Activated CD4-positive, alpha-beta T cell treated with anti-CD3 and anti-CD28 coated beads, Interleukin-2, amount 10 ng/mL, durations not matched to agents 24 days and 14 days (primary cell): Measurements from ENCODE around the gene TGFBI. TPM values are rescaled to one million over a fixed set of nuclear protein-coding genes. Genes with fewer than 3 reads are reported as not detected.

Experiments
- DNase-seq: peaks from one replicate; pipeline ENCODE4 v3.0.0; 2022
- H3K27ac Mint-ChIP-seq: one replicate; pipeline ENCODE4 v1.8.0; 2022; ENCODE audit warnings: mild to moderate bottlenecking, mixed read lengths
- H3K27me3 Mint-ChIP-seq: one replicate; pipeline ENCODE4 v1.8.0; 2022; ENCODE audit warnings: mixed read lengths
- H3K36me3 Mint-ChIP-seq: one replicate; pipeline ENCODE4 v1.8.0; 2022; ENCODE audit warnings: low read depth, mild to moderate bottlenecking, mixed read lengths
- H3K4me1 Mint-ChIP-seq: one replicate; pipeline ENCODE4 v1.8.0; 2021; ENCODE audit warnings: mixed read lengths
- H3K4me3 Mint-ChIP-seq: one replicate; pipeline ENCODE4 v1.8.0; 2022; ENCODE audit warnings: mild to moderate bottlenecking, moderate library complexity, mixed read lengths
- H3K9me3 Mint-ChIP-seq: one replicate; pipeline ENCODE4 v1.8.0; 2021; ENCODE audit warnings: mixed read lengths
- intact Hi-C: fragments of 100-400 bp; cut with micrococcal nuclease; formaldehyde crosslinking; loops from one replicate; pipeline ENCODE4 v1.15.1; 2023
- total RNA-seq: library from RNA; stranded (reverse); gene quantifications from 2 replicates; pipeline ENCODE4 v1.2.3, GENCODE V29; 2022

Gene TGFBI
- total RNA-seq = not detected in 2 replicates

DNA sequence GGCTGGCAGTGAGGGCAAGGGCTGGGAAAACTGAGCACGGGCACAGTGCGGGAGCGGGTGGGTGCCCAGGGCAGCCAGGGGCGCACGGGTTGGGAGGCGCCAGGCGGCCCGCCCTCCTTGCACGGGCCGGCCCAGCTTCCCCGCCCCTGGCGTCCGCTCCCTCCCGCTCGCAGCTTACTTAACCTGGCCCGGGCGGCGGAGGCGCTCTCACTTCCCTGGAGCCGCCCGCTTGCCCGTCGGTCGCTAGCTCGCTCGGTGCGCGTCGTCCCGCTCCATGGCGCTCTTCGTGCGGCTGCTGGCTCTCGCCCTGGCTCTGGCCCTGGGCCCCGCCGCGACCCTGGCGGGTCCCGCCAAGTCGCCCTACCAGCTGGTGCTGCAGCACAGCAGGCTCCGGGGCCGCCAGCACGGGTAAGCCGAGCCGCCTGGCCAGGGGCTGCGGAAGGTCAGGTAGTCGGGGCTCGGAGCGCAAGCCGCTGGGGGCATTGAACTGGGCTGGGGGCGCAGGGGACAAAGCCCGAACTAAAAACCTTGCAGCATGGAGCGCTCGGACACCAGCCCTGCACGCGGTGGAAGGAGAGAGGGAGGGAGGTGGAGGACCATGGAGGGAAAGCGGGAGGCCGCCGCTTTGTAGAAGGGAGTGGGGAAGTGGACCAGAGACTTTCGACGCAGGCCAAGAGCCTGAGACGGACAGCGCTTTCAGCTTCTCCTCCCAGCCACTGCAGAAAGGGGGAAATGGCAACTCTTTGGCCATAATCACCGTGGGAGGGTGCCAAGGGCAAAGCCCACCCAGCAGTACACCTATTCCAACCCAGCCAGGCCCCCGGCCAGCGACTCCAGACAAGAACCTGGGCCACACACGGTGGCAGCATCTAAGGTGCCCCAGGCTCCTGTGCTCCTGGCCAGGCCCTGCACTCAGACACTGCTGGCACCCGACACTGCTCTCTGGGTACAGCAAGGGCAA lies at the start of gene TGFBI:
TGFBI (plus strand) TSS at position 207 of the 961 bp plus-strand sequence; CDS start at position 275, 68 bp downstream.
- DNase-seq = no peak
- no peak within 1 kb of the TSS for H3K4me3 Mint-ChIP-seq

DNA sequence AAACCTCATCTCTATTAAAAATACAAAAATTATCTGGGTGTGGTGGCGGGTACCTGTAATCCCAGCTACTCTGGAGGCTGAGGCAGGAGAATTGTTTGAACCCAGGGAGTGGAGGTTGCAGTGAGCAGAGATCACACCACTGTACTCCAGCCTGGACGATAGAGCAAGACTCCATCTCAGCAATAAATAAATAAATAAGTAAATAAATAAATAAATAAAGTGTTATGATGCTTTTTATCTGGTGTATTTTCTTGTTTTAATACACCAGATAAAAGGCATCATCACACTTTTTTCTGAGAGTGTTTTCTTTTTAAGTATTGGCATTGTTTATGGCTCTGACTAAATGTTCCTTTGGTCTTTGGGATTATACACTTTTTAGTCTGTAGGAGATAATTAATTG lies 49.8 kb upstream of the TGFBI start:
- Mint-ChIP-seq H3K4me3 (no peak overlapping the region), H3K4me1 (no peaks in the 10 kb centered on the region), H3K27ac (no peak overlapping the region), H3K36me3 (no peaks in the 10 kb centered on the region), H3K27me3 (peaks cover 26% of the 10 kb centered on the region), H3K9me3 (no peaks in the 10 kb centered on the region)
- intact Hi-C loops = loop anchor here (5.0 kb wide), 1 partner anchor 103 kb away; no protein-coding TSS in a partner anchor
- no peak for DNase-seq

More for the DNA sequence above, at the start of gene TGFBI:
- Mint-ChIP-seq H3K4me1 (no peaks in the 10 kb centered on the region), H3K27me3 (peaks cover 26% of the 10 kb centered on the region), H3K9me3 (no peaks in the 10 kb centered on the region), H3K36me3 (no peaks in the 10 kb centered on the region), H3K27ac (no peak within 1 kb of the TSS)
- intact Hi-C loops = no loop called here

DNA sequence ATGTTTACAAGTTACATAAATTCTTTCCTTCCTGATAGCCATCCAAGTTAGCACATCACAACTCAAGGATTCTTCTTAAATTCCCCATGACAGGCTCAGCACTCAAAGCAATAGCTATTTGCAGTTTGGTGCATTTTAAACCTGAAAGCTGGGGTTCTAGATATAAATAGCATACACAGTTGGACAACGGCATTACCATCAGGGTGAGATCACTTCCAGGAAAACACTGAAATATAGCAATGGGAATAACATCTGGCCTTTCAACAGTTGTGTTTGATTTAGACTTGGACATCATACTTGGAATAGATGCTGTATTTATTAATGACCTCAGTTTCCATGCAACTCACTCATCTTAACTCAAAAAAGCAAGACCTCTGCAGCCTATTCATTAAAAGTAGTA lies 49.3 kb upstream of the TGFBI start:
- intact Hi-C loops = loop anchor here (5.0 kb wide), 1 partner anchor 103 kb away; no protein-coding TSS in a partner anchor
- Mint-ChIP-seq H3K9me3 (no peaks in the 10 kb centered on the region), H3K4me3 (no peak overlapping the region), H3K27me3 (peaks cover 24% of the 10 kb centered on the region), H3K4me1 (no peaks in the 10 kb centered on the region), H3K36me3 (no peaks in the 10 kb centered on the region), H3K27ac (no peak overlapping the region)
- no peak for DNase-seq

DNA sequence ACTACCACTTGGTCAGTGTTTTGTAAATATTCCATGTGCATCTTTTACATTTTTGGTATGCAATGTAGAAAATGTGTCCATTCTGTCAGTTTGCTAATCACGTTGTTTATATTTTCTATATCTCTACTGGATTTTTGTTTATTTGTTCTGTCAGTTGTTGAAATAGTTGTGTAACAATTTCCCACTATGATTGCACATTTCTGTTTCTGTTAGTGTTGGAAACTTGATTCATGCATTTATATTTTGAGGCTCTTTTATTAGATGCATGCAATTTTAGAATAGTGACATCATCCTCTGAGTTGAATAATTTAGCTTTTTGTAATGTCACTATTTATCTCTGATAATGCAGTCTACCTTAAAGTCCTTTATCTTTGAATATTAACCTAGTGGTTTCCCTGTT lies 48.2 kb upstream of the TGFBI start:
- H3K27me3 Mint-ChIP-seq = peaks cover 20% of the 10 kb centered on the region

DNA sequence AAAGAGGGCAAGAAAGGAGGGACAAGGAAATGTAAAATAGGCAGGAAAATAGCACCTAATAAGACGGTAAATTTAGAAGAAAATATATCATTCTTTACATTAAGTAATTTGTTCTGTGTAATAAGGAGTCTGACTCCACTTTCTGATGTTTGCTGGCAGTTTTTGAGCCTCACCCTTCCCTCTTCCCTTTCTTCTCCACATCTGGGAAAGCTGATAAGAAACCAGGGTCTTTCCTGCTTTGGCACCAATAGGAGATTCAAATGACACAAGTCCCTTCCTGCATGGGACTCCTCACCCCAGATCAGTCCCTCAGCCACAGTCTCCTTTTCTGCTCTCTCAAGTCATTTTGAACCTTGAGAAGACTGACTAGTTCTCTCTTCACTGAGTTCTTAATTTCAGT lies 42.8 kb upstream of the TGFBI start:
- Mint-ChIP-seq H3K4me1 (no peaks in the 10 kb centered on the region), H3K9me3 (no peaks in the 10 kb centered on the region), H3K4me3 (no peak overlapping the region), H3K27me3 (peaks cover 7% of the 10 kb centered on the region), H3K27ac (no peak overlapping the region), H3K36me3 (no peaks in the 10 kb centered on the region)
- DNase-seq = no peak
- intact Hi-C loops = no loop called here

More for the DNA sequence above, 48.2 kb upstream of the TGFBI start:
- intact Hi-C loops = no loop called here
- H3K27ac Mint-ChIP-seq = no peak overlapping the region
- no peaks in the 10 kb centered on the region for H3K9me3 Mint-ChIP-seq
- no peak overlapping the region for H3K4me3 Mint-ChIP-seq
- no peaks in the 10 kb centered on the region for H3K4me1 Mint-ChIP-seq
- no peaks in the 10 kb centered on the region for H3K36me3 Mint-ChIP-seq
- no peak for DNase-seq

- Mint-ChIP-seq H3K9me3 (no peaks in the 10 kb centered on the region), H3K4me3 (no peak overlapping the region), H3K27me3 (peaks cover 7% of the 10 kb centered on the region), H3K4me1 (no peaks in the 10 kb centered on the region), H3K36me3 (no peaks in the 10 kb centered on the region), H3K27ac (no peak overlapping the region)
- DNase-seq = no peak
- intact Hi-C loops = no loop called here
Observed at GRCh38 chr5:135986401-135986800, 42.4 kb upstream of the TGFBI start.

DNA sequence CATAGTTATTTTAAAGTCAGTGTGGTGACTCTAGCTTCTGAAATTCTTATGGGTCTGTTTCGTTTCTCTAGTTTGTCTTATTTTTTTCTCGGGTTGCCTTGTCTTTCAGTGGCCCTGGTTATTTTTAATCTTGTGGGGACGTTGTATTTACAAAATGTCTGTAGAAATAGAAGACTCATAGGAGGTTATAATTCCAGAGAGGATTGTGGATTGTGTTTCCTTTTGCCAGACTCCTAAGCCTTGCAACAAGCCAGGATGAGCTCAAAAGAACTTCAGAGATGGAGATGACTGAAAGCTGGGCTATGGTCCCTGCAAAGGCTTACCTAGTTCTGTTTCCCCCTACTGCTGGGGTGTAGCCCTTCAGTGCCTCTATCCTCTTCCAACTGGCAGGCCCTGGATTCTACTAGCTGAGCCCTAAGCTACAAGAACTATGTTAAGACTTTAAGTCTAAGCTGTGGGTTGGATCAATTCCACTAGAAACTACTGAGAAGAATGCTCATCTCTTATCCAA lies 41.8 kb upstream of the TGFBI start:
- Mint-ChIP-seq H3K9me3 (no peaks in the 10 kb centered on the region), H3K4me3 (no peak overlapping the region), H3K27ac (no peak overlapping the region), H3K27me3 (peaks cover 7% of the 10 kb centered on the region), H3K4me1 (no peaks in the 10 kb centered on the region), H3K36me3 (no peaks in the 10 kb centered on the region)
- intact Hi-C loops = no loop called here
- DNase-seq = no peak

GRCh38 chr5:135988546-135988945 lies 40.2 kb upstream of the TGFBI start:
- H3K36me3 Mint-ChIP-seq = no peaks in the 10 kb centered on the region
- intact Hi-C loops = no loop called here
- no peak for DNase-seq
- H3K27me3 Mint-ChIP-seq = peaks cover 7% of the 10 kb centered on the region
- H3K27ac Mint-ChIP-seq = no peak overlapping the region
- H3K4me1 Mint-ChIP-seq = no peaks in the 10 kb centered on the region
- H3K4me3 Mint-ChIP-seq = no peak overlapping the region
- no peaks in the 10 kb centered on the region for H3K9me3 Mint-ChIP-seq

DNA sequence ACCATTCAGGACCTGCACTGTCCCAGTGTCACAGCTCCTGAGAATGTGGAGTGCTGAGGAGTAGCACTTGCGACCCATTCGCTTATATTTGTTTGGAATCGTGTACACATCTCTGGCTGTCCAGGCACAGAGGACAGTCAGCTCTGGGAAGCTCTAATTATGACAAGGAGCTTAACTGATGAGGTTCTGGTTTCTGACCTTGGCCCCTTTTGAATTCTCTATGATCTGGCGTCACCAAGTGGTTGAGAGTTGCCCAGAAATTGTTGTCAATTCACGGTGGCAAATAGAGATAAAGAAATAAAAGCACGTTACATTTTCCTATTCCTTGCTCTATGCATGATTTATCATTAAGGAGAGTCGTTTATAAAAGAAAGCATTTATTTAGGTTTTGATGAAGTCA lies 39.1 kb upstream of the TGFBI start:
- no peak overlapping the region for H3K27ac Mint-ChIP-seq
- DNase-seq = no peak
- H3K36me3 Mint-ChIP-seq = no peaks in the 10 kb centered on the region
- no peak overlapping the region for H3K4me3 Mint-ChIP-seq
- H3K4me1 Mint-ChIP-seq = no peaks in the 10 kb centered on the region
- H3K9me3 Mint-ChIP-seq = no peaks in the 10 kb centered on the region
- intact Hi-C loops = no loop called here
- H3K27me3 Mint-ChIP-seq = peaks cover 7% of the 10 kb centered on the region

DNA sequence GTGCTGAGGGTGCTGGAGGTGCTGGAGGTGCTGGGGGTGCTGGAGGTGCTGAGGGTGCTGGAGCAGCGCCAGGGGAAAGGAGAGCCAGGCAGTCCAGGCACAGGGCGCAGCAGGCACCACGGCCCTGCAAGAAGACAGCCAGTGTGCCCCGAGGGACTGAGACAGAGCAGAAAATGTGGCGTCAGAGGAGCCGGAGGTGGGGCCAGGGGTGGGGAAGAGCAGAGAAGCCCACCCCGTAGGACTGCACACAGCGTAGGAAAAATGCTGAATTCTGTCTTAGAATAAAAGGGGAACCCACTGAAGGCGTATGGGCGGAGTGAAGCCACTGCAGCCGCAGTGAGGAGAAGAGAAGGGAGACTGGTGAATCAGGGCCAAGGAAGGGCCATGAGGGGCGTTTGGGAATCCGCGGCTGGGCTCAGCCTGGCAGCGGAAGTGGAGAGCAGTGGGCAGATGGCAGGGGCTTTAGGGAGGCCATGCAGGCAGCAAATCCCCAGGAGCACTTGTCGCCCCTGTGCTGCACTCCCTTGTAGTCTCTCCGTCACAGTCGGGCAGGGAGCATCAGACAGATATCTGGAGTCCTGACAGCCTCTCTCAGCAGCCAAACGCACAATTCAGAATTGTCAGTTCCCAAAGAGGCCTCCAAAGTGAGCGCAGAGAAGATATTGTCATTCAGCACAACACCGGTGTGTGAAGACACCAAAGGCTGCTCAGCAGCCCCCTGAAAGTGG lies 38.1 kb upstream of the TGFBI start:
- H3K4me1 Mint-ChIP-seq = no peaks in the 10 kb centered on the region
- intact Hi-C loops = no loop called here
- H3K27ac Mint-ChIP-seq = no peak overlapping the region
- H3K36me3 Mint-ChIP-seq = no peaks in the 10 kb centered on the region
- no peak overlapping the region for H3K4me3 Mint-ChIP-seq
- no peak for DNase-seq
- H3K27me3 Mint-ChIP-seq = peaks cover 7% of the 10 kb centered on the region
- H3K9me3 Mint-ChIP-seq = no peaks in the 10 kb centered on the region

- H3K4me1 Mint-ChIP-seq = no peaks in the 10 kb centered on the region
- peaks cover 5% of the 10 kb centered on the region for H3K27me3 Mint-ChIP-seq
- no peak overlapping the region for H3K27ac Mint-ChIP-seq
- H3K36me3 Mint-ChIP-seq = no peaks in the 10 kb centered on the region
- H3K4me3 Mint-ChIP-seq = no peak overlapping the region
- intact Hi-C loops = no loop called here
- no peak for DNase-seq
- H3K9me3 Mint-ChIP-seq = no peaks in the 10 kb centered on the region
Observed at GRCh38 chr5:135991429-135991828, 37.4 kb upstream of the TGFBI start.

- H3K27ac Mint-ChIP-seq = no peak overlapping the region
- H3K36me3 Mint-ChIP-seq = no peaks in the 10 kb centered on the region
- H3K9me3 Mint-ChIP-seq = no peaks in the 10 kb centered on the region
- H3K27me3 Mint-ChIP-seq = peaks cover 3% of the 10 kb centered on the region
- no peak for DNase-seq
- intact Hi-C loops = no loop called here
- H3K4me3 Mint-ChIP-seq = no peak overlapping the region
- H3K4me1 Mint-ChIP-seq = no peaks in the 10 kb centered on the region
Observed at GRCh38 chr5:135993335-135993879, 35.4 kb upstream of the TGFBI start.

DNA sequence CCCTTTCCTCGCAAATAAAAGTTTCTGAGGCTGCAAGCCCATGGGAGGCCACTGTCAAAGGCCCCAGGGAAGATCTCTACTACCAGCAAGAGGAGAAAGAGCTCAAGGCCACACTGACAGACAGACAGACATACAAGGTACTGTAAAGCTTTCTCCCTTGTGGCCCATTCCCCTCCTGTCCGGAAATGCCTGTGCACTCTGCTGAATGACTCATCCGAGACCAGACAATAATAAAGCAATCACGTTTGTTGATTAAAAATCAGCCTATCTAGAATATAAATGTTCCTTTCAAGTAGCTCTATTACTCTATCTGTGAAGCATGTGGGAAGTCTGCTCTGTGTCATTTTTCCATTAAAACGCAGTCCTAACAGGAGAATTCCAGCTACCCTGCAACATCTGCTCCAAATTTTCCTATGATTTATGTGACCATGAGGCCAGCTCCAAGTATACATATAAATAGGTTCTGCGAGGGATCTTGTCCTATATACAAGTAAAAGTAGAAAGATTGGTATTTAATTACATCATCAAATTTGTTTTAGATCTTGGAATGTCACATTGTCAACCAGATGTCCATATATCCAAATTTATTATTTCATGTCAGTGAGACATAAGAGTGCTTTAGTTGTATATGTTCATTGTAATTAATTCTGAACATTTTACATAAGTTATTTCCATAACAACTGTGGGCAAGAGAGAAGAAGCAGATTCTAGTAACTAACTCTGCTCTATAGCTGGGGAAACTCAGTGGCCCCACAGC lies 34.7 kb upstream of the TGFBI start:
- intact Hi-C loops = no loop called here
- no peaks in the 10 kb centered on the region for H3K9me3 Mint-ChIP-seq
- H3K4me1 Mint-ChIP-seq = no peaks in the 10 kb centered on the region
- H3K36me3 Mint-ChIP-seq = no peaks in the 10 kb centered on the region
- DNase-seq = no peak
- H3K27me3 Mint-ChIP-seq = peaks cover 3% of the 10 kb centered on the region
- H3K27ac Mint-ChIP-seq = no peak overlapping the region
- H3K4me3 Mint-ChIP-seq = no peak overlapping the region
